Activated CD8-positive, alpha-beta memory T cell treated with anti-CD3 and anti-CD28 coated beads, Interleukin-2, amount 50 U/mL, for 4 hours (primary cell): ENCODE measurements around the gene TMEM270.

Source experiments
- DNase-seq: peaks from one replicate; pipeline ENCODE4 v3.0.0-alpha.2; 2020

Gene TMEM270

GRCh38 chr7:73890555-73891147 is 29.7 kb downstream of the TMEM270 start:
- DNase-seq: no peak

GRCh38 chr7:73891178-73891885 is 30.4 kb downstream of the TMEM270 start:
- no peak for DNase-seq

GRCh38 chr7:73892003-73892999 is 31.3 kb downstream of the TMEM270 start:
- DNase-seq: no peak

GRCh38 chr7:73893342-73894101 is 32.6 kb downstream of the TMEM270 start:
- no peak for DNase-seq

- no peak for DNase-seq
Observed at GRCh38 chr7:73894166-73894565, 33.2 kb downstream of the TMEM270 start.

GRCh38 chr7:73894733-73895551 is 34.0 kb downstream of the TMEM270 start:
- no peak for DNase-seq

GRCh38 chr7:73895626-73896025 is 34.7 kb downstream of the TMEM270 start:
- no peak for DNase-seq

GRCh38 chr7:73896454-73896853 is 35.5 kb downstream of the TMEM270 start:
- no peak for DNase-seq

- DNase-seq: no peak
Observed at GRCh38 chr7:73899731-73900142, 38.8 kb downstream of the TMEM270 start.

- DNase-seq: no peak
Observed at GRCh38 chr7:73900286-73900685, 39.3 kb downstream of the TMEM270 start.

- no peak for DNase-seq
Observed at GRCh38 chr7:73901231-73901822, 40.4 kb downstream of the TMEM270 start.

GRCh38 chr7:73901823-73902597 is 41.1 kb downstream of the TMEM270 start:
- no peak for DNase-seq

GRCh38 chr7:73903321-73904218 is 42.6 kb downstream of the TMEM270 start:
- DNase-seq: no peak

- no peak for DNase-seq
Observed at GRCh38 chr7:73904219-73905137, 43.5 kb downstream of the TMEM270 start.

- no peak for DNase-seq
Observed at GRCh38 chr7:73905360-73905759, 44.4 kb downstream of the TMEM270 start.

- DNase-seq: no peak
Observed at GRCh38 chr7:73906874-73907273, 45.9 kb downstream of the TMEM270 start.

- DNase-seq: no peak
Observed at GRCh38 chr7:73907554-73908122, 46.7 kb downstream of the TMEM270 start.

GRCh38 chr7:73908123-73908611 is 47.2 kb downstream of the TMEM270 start:
- no peak for DNase-seq
